ENCODE measurements around the gene KLHL11.

Gene KLHL11

DNA sequence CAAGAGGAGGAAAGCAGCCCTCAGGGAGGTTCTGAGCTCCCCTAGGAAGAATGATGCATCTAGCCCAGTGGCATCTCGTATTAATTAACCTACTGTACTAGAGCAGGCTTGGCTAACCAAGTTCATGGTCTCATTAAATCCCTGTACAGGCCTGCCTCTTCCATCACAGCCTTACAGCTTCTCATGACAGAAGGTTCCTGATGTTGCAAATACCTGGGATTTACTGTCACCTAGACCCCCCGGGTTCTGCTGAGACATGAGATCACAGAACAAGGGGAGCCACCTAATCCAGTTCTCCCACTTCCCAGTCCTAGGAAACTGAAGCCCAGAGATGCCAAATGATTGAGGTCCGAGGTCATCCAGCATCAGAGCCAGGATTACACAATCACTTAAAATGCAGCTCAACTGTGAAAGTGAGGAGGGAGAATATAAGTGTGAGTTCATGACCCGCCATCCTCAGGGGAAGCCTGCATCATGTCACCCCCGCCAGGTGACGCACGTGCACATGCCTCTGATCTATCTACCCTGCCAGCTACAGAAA, 29.6 kb upstream of the KLHL11 start:
- Histone ChIP-seq H3K4me3 (ENCODE audit: low read depth in 1 of 2, low read length in 1 of 2) (no peak overlapping the region), H3K27me3 (no peaks in the 10 kb centered on the region), H3K36me3 (peaks cover 93% of the 10 kb centered on the region), H3K4me1 (ENCODE audit: control insufficient read depth in 1 of 2, insufficient read depth in 1 of 2, low read depth in 1 of 2, low read length in 1 of 2) (no peaks in the 10 kb centered on the region), H3K9me3 (no peaks in the 10 kb centered on the region), H3K27ac (no peak overlapping the region)
- TF ChIP-seq, protein P1, sequence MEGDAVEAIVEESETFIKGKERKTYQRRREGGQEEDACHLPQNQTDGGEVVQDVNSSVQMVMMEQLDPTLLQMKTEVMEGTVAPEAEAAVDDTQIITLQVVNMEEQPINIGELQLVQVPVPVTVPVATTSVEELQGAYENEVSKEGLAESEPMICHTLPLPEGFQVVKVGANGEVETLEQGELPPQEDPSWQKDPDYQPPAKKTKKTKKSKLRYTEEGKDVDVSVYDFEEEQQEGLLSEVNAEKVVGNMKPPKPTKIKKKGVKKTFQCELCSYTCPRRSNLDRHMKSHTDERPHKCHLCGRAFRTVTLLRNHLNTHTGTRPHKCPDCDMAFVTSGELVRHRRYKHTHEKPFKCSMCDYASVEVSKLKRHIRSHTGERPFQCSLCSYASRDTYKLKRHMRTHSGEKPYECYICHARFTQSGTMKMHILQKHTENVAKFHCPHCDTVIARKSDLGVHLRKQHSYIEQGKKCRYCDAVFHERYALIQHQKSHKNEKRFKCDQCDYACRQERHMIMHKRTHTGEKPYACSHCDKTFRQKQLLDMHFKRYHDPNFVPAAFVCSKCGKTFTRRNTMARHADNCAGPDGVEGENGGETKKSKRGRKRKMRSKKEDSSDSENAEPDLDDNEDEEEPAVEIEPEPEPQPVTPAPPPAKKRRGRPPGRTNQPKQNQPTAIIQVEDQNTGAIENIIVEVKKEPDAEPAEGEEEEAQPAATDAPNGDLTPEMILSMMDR (IDR thresholded peaks at IDR 0.05) = no peak

DNA sequence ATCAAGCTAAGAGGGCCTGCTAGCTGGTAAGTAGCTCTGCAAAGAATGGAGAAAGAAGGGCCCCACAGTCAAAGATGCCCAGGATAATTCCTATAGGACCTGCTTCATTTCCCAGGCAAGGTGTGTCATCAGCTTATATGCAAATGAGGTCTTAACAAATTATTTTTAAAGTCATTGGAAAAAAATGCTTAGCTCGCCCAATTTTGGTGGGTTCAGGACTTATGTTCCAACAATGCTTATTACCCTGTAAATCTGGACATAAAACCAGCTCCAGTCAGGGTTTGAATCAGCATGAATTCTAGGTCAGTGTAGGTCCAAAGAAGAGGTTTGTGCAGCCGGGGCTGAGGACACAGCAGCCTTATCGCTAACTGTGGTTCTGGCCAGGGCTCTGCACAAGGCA, 28.2 kb upstream of the KLHL11 start:
- Histone ChIP-seq H3K4me3 (ENCODE audit: low read depth in 1 of 2, low read length in 1 of 2) (no peak overlapping the region), H3K36me3 (peaks cover 92% of the 10 kb centered on the region), H3K9me3 (no peaks in the 10 kb centered on the region), H3K27me3 (no peaks in the 10 kb centered on the region), H3K27ac (no peak overlapping the region), H3K4me1 (ENCODE audit: control insufficient read depth in 1 of 2, insufficient read depth in 1 of 2, low read depth in 1 of 2, low read length in 1 of 2) (no peaks in the 10 kb centered on the region)
- TF ChIP-seq, protein P1 (IDR thresholded peaks at IDR 0.05) = no peak

DNA sequence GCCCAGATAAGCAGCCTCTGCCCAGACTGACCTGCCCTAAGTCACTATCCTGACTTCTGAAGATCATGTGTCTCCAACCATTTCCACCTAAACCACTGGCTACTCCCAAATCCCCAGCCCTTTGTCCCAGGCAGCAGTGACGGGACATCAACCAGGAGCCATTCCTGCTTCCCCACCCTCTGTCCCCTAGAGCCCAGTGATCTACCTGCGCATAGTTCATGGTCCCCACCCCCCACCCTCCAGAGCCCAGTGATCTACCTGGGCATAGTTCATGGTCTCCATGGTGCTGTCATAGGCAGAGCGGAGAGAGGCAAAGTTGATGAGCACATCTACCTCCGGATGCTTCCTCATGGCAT, 26.8 kb upstream of the KLHL11 start:
- TF ChIP-seq, protein P1 (IDR thresholded peaks at IDR 0.05) = no peak
- no peaks in the 10 kb centered on the region for H3K9me3 ChIP-seq
- no peak overlapping the region for H3K4me3 ChIP-seq (ENCODE audit: low read depth in 1 of 2, low read length in 1 of 2)
- peaks cover 92% of the 10 kb centered on the region for H3K36me3 ChIP-seq
- no peak overlapping the region for H3K27ac ChIP-seq
- no peaks in the 10 kb centered on the region for H3K27me3 ChIP-seq
- no peaks in the 10 kb centered on the region for H3K4me1 ChIP-seq (ENCODE audit: control insufficient read depth in 1 of 2, insufficient read depth in 1 of 2, low read depth in 1 of 2, low read length in 1 of 2)

DNA sequence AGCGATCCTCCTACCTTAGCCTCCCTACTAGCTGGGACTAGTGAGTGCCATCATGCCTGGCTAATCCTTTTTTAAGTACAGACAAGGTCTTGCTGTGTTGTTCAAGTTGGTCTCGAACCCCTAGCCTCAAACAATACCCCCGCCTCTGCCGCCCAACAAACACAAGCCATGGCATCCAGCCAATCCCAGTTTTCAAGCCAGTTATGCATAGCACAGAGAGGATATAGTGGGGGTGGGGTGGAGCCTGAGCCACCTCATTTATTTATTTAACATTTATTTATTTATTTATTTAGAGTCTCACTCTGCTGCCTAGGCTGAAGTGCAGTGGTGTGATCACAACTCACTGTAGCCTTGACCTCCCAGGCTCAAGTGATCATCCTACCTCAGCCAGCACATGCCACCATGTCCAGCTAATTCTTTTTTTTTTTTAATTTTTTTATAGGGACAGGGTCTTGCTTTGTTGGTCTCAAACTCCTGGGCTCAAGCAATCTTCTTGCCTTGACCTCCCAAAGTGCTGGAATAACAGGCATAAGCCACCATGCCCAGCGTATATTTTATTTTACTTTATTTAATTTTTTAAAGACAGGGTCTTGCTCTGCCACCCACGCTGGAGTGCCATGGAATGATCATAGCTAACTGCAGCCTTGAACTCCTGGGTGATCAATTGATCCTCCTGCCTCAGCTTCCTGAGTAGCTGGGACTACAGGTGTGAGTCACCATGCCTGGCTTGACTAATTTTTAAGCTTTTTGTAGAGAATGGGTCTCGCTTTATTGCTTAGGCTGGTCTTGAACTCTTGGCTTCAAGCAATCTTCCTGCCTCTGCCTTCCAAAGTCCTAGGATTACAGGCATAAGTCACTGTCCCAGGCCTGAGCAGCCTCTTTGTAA, 26.2 kb upstream of the KLHL11 start:
- no peak overlapping the region for H3K4me3 ChIP-seq (ENCODE audit: low read depth in 1 of 2, low read length in 1 of 2)
- peaks cover 92% of the 10 kb centered on the region for H3K36me3 ChIP-seq
- no peaks in the 10 kb centered on the region for H3K27me3 ChIP-seq
- TF ChIP-seq, protein P1 (IDR thresholded peaks at IDR 0.05) = no peak
- no peak overlapping the region for H3K27ac ChIP-seq
- no peaks in the 10 kb centered on the region for H3K4me1 ChIP-seq (ENCODE audit: control insufficient read depth in 1 of 2, insufficient read depth in 1 of 2, low read depth in 1 of 2, low read length in 1 of 2)
- no peaks in the 10 kb centered on the region for H3K9me3 ChIP-seq

DNA sequence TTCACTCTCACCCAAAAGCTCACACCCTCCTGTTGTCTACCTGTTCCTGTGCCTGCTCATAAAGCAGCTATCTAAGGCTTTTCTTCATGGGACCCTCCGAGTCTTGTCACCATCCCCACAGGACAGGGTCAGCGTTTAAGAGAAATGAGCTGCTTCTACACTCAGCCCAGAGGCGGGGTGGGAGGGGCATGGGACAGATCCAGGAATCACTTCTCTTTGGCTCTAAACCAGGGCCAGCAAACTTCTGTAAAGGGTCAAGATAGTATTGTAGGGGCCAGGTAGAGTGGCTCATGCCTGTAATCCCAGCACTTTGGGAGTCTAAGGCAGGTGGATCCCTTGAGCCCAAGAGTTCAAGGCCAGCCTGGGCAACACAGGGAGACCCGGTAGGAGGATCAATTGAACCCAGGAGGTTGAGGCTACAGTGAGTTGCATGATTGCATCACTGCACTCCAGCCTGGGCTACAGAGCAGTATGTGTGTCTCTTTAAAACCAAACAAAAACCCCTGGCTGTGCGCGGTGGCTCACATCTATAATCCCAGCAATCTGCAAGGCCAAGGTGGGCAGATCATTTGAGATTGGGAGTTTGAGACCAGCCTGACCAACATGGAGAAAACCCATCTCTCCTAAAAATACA, 23.2 kb upstream of the KLHL11 start:
- TF ChIP-seq, protein P1 (IDR thresholded peaks at IDR 0.05) = no peak
- Histone ChIP-seq H3K4me1 (ENCODE audit: control insufficient read depth in 1 of 2, insufficient read depth in 1 of 2, low read depth in 1 of 2, low read length in 1 of 2) (no peaks in the 10 kb centered on the region), H3K36me3 (peaks cover 98% of the 10 kb centered on the region), H3K4me3 (ENCODE audit: low read depth in 1 of 2, low read length in 1 of 2) (no peak overlapping the region), H3K9me3 (no peaks in the 10 kb centered on the region), H3K27ac (no peak overlapping the region), H3K27me3 (no peaks in the 10 kb centered on the region)

Measured in neutrophil (primary cell).